K562 treated with DMSO at 1 percent for 48 hours (cell line): ENCODE measurements around the gene PWWP3B. TPM values are rescaled to one million over a fixed set of nuclear protein-coding genes. Genes with fewer than 3 reads are reported as not detected.

ENCODE experiments used
- total RNA-seq: library from RNA; unstranded; fragments of 300-600 nt; gene quantifications from 2 replicates; pipeline ENCODE4 v1.2.3, GENCODE V29; 2022; ENCODE audit warnings: low replicate concordance; ENCODE audit errors: extremely low read depth

Gene PWWP3B
- not detected in 2 replicates for total RNA-seq

GRCh38 chrX:106168107-106168506, at the start of gene PWWP3B:
Gene PWWP3B, plus strand, starts transcription at chrX:106168305. Its CDS starts 37,128 bp downstream, at chrX:106205433.

Other genes with a start within 250 kb of the PWWP3B start
- not detected in 2 replicates for gene SERPINA7, start 129.6 kb upstream of the PWWP3B start, total RNA-seq